Left forelimb (tissue), 1 donor: Measurements from ENCODE around the gene SLC6A4.
"Not testable (repeated sequence)": the region's sequence is repeated elsewhere in the genome, so short reads cannot be mapped to it uniquely, and the experiment has no call there.

ENCODE experiments used
- DNase-seq: peaks from one replicate; pipeline ENCODE4 v3.0.0-alpha.2; 2018; ENCODE audit warnings: low spot score

SLC6A4 gene

DNA sequence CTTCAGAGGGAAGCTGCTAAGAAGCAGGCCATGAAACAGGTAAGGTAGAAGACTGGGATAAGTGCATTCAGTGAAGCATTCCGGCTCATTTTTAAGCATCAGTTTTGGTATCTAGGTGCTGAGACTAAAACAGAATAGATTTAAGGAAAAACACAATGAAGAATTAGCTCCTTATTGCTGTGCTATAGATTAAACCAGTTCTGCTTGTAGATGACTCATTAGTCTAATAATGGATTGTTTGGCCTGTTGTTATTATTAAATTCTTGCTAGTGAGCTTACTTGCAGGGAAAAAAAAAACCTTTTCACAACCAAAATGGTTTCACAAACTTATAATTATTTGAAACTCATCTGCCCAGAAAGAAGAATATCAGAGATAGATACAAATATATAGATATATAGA lies 62.9 kb downstream of the SLC6A4 start:
- DNase-seq = no peak

DNA sequence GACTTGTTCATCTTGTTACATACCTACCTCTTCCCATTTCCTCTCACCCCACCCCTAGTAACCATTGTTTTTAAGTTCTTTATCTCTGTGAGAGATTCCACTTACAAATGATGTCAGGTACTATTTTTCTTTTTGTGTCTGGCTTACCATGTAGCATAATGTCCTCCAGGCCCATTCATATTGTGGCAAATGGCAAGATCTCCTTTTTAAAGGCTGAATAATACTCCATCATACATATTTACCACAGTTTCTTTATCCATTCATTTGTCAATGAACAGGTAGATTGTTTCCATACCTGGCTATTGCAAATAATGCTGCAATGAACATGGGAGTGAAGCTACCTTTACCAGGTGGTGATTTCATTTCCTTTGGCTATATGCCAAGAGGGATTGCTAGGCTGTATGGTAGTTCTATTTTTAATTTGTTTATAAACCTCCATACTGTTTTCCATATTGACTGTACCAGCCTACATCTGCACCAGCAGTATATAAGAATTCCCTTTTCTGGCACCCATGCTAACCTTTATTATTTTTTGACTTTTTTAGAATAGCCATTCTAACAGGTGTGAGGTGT lies 65.0 kb downstream of the SLC6A4 start:
- no peak for DNase-seq

DNA sequence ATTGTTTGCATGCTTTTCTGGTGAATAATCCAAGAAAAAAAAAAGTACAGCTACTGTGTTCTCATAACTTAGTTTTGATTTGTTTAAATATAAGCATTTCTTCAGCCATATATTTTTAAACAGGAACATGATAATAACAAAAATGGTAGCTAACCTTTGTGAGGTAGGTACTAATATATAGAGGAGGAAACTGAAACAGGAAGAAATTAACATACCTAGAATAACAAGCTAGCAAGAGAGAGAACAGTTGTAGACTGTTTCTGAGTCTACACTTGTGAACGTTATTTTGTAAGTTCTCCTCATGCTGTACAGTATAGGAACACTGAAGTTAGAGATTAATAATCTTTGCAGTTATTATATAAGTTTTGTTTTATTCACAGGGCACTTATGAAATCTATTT lies 69.5 kb downstream of the SLC6A4 start:
- DNase-seq = no peak

DNA sequence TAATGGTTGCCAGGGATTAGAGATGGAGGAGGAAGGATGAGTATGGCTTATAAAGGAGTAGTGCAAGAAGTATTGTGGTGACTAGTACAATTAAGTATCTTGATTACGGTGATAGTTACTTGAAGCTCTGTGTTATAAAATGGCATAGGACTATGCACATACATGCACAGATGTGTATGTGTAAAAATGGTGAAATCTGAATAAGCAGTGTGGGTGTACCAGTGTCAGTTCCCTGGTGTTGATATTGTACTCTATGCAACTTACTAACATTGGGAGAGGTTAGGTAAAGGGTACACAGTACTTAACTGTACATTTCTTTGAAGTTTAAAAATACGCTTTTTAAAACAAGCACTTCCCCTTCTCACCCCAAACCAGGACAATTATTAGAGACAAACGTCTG lies 70.3 kb downstream of the SLC6A4 start:
- DNase-seq = no peak

DNA sequence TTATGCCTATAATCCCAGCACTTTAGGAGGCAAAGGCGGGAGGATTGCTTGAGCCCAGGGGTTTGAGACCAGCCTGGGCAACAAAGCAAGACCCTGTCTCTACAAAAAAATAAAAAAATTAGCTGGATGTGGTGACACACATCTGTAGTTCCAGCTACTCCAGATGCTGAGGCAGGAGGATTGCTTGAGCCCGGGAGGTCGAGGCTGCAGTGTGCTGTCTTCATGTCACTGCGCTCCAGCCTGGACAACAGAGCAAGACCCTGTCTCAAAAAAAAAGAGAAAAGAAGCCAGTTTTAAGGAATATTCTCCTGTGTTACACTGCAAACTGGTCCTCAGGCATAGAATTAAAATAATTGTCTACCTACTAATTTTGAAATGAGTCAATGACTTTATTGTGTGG lies 71.0 kb downstream of the SLC6A4 start:
- no peak for DNase-seq

DNA sequence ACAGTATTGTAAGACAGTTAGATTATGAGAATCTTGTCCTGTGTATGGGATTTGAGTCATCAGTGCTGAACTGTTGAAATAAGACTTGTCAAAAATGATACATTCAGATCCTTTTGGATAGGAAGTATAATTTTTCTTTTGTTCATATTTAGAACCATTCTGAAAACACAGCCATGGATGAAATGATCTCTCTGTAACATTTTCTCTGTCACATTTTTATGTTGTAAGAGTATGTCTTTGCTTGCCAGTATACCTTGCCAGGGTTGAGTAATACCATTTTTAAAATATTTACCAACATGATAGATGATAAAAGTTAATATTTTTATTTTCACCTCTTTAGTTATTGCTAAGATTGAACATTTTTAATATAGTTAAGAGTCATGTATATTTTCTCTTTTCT lies 73.9 kb downstream of the SLC6A4 start:
- no peak for DNase-seq

DNA sequence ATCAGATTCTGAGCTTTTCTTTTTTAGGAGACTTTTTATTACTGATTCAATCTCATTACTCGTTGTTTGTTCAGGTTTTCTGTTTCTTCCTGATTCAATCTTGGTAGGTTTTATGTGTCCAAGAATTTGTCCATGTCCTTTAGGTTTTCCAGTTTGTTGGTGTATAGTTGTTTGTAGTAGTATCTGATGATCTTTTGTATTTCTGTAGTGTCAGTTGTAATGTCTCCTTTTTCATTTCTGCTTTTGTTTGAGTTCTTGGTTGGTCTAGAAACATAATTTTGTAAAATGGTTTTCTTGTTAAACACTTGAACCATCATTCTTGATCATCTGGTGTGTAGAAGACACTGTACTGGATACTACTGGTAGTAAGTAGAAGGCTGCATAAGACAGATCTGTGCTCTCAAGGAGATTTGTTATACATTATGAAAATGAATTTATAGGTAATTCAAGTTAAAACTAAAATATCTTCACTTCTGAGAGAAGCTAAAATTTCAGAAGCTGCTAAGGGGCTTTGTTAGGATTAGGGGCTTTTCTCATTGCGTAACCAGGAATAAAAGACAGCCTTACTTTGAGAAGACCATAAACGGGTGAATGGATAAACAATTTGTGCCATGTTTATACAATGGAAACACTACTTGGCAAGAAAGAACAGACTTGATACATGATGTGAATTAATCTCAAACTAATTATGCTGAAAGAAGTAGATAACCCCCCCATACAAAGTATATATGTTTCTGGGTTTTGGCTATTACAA lies 74.9 kb downstream of the SLC6A4 start:
- no peak for DNase-seq

DNA sequence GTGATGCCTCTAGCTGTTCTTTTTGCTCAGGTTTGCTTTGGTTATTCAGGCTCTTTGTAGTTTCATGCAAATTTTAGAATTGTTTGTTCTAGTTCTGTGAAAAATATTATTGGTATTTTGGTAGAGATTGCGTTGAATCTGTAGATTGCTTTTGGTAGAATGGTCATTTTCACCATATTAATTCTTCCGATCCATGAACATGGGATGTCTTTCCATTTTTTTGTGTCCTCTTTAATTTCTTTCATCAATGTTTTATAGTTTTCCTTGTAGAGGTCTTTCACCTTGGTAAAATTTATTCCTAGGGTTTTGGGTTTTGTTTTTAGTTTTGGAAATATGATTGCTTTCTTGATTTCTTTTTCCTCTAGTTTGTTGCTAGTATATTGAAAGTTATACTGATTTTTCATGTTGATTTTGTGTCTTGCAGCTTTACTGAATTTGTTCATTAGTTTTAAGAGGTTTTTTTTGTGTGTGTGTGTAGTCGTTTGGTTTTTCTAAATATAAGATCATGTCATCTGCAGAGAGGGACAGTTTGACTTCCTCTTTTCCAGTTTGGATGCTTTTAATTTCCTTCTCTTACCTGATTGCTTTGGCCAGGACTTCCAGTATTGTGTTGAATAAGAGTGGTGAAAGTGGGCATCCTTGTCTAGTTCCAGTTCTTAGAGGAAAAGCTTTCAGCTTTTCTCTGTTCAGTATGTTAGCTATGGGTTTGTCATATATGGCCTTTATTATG lies 76.4 kb downstream of the SLC6A4 start:
- DNase-seq = no peak

DNA sequence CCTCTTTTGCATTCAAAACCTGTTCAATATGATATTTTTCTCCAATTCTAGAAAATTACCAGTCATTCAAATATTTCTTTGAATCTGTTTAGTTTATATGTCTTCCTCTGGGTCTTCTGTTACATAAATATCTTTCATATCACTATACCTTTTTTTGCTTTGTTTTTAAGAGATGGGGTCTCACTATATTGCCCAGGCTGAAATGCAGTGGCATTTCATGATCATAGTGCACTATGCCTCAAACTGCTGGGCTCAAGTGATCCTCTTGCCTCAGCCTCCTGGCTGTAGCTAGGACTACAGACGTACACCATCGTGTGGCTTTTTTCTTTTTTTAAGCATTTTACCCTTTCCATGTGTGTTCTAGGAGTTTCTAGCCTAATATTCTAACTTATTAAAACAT lies 80.1 kb downstream of the SLC6A4 start:
- no peak for DNase-seq

DNA sequence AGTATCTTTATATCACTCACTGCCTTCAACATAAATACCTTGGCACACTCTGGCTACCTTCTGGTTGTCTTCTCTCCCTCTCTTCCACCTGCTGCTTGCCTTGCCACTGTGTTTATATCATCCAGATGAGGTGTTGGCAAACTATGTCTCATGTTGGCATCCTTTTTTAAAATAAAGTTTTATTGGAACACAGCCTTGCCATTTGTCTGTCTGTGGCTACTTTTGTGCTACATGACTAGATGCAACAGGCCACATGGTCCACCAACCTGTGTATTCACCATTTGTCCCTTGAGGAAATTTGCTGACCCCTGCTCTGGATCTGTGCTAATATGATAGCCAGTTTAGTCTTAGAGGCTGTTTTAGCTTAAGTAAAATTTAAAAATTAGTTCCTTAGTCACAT lies 82.0 kb downstream of the SLC6A4 start:
- no peak for DNase-seq

DNA sequence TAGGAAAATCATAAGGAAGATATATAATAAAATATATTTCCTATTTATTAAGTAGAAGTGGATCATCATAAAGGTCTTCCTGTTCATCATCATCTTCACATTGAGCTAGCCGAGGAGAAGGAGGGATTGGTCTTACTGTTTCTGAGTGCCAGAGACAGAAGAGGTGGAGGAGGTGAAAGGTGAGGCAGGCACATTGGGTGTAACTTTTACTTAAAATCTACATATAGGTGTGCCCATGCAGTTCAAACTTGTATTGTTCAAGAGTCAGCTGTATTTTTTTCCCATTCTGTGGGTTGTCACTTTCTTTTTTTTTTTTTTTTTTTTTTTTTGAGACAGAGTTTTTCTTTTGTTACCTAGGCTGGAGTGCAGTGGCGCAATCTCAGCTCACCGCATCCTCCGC lies 84.0 kb downstream of the SLC6A4 start:
- DNase-seq = no peak

DNA sequence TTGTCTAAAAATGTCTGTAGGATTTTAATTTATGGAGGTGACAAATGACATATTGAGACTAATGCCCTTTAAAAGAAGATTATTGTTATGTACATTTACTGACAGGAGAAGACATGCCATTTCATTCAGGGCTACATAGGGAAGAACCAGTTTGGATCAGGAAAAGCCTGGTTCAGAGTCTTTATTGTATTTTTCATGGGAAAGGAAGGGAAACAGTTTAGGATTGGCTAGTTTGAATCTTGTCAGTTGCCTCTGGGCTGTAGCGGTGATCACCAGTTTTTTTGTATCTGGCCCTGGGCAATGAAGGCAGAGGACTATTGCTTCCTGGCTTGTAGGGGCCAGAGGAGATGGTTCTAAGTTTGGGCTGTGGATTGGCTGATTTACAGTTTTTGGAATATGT lies 87.1 kb downstream of the SLC6A4 start:
- no peak for DNase-seq

DNA sequence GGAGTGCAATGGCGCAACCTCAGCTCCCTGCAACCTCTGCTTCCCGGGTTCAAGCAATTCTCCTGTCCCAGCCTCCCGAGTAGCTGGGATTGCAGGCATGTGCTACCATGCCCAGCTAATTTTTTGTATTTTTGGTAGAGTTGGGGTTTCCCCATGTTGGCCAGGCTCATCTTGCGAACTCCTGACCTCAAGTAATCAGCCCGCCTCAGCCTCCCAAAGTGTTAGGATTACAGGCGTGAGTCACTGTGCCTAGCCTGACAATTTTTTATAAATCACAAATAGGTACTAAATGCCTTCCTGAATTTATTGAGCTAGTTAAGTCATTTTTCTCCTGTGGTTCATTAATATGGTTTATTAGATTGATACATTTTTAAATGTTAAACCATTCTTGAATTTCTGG lies 87.6 kb downstream of the SLC6A4 start:
- DNase-seq = not testable (repeated sequence)
